ENCODE measurements around the gene GALNS.

- TF ChIP-seq PBX3 (IDR thresholded peaks at IDR 0.05) (no peak), POLR2A (IDR thresholded peaks at IDR 0.05; ENCODE audit: low read length) (no peak), REST (IDR thresholded peaks at IDR 0.05) (no peak)
- TF ChIP-seq, protein P1, sequence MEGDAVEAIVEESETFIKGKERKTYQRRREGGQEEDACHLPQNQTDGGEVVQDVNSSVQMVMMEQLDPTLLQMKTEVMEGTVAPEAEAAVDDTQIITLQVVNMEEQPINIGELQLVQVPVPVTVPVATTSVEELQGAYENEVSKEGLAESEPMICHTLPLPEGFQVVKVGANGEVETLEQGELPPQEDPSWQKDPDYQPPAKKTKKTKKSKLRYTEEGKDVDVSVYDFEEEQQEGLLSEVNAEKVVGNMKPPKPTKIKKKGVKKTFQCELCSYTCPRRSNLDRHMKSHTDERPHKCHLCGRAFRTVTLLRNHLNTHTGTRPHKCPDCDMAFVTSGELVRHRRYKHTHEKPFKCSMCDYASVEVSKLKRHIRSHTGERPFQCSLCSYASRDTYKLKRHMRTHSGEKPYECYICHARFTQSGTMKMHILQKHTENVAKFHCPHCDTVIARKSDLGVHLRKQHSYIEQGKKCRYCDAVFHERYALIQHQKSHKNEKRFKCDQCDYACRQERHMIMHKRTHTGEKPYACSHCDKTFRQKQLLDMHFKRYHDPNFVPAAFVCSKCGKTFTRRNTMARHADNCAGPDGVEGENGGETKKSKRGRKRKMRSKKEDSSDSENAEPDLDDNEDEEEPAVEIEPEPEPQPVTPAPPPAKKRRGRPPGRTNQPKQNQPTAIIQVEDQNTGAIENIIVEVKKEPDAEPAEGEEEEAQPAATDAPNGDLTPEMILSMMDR (IDR thresholded peaks at IDR 0.05) = no peak
These were observed 91.8 kb downstream of the GALNS start for GRCh38 chr16:88764913-88765349.
